Erythroblast (primary cell): ENCODE results near the gene ZNF385B.

Experiments
- GATA1 ChIP-seq: IDR thresholded peaks from 2 replicates; pipeline ENCODE4 v1.6.1; 2011; ENCODE audit warnings: low read depth, mild to moderate bottlenecking, control low read depth, low read length, moderate library complexity
- POLR2A ChIP-seq: IDR thresholded peaks from 2 replicates; pipeline ENCODE4 v1.6.1; 2011; ENCODE audit warnings: mild to moderate bottlenecking, low read length

DNA sequence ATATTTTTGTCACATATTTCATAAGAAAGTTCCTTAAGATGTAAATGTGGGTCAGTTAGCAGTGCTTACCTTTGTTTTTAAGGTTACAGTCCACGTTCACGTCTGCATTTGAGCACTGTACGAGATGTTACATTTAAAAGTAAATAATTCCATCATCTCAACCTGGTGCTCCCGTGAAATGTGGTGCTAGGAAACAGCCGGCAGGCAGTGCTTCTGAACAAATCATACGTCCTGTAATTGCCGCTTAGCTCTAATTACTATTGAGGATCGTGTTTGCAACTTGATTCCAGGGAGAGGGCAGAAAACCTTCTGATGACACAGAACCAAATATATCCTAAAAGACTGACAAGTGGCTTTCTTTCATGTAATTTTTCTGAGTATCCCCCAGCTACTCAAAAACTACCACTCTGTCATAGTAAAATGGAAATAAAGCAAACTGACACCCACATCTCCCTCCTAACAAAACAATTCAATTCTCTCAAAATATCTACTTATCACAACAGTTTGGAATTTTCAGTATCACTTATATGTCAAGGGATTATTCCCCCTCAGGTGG lies 299.0 kb downstream of the ZNF385B start:
- no peak for TF ChIP-seq POLR2A
- TF ChIP-seq GATA1, result no peak
